IPS-18c (cell line): ENCODE data around the gene BCKDHA.
A peak's percentile ranks its signal among the peaks of the same experiment; 100 is the strongest.

ENCODE experiments used
- H3K4me3 ChIP-seq: 2 replicates; pipeline ENCODE4 v1.7.0; 2013; ENCODE audit warnings: low read depth, mild to moderate bottlenecking, low read length, moderate library complexity; ENCODE audit not compliant: insufficient read depth
- H3K9me3 ChIP-seq: one replicate; pipeline ENCODE4 v1.6.1; 2013; ENCODE audit warnings: mild to moderate bottlenecking, low read length, moderate library complexity; ENCODE audit not compliant: control insufficient read depth, insufficient read depth

BCKDHA gene

DNA sequence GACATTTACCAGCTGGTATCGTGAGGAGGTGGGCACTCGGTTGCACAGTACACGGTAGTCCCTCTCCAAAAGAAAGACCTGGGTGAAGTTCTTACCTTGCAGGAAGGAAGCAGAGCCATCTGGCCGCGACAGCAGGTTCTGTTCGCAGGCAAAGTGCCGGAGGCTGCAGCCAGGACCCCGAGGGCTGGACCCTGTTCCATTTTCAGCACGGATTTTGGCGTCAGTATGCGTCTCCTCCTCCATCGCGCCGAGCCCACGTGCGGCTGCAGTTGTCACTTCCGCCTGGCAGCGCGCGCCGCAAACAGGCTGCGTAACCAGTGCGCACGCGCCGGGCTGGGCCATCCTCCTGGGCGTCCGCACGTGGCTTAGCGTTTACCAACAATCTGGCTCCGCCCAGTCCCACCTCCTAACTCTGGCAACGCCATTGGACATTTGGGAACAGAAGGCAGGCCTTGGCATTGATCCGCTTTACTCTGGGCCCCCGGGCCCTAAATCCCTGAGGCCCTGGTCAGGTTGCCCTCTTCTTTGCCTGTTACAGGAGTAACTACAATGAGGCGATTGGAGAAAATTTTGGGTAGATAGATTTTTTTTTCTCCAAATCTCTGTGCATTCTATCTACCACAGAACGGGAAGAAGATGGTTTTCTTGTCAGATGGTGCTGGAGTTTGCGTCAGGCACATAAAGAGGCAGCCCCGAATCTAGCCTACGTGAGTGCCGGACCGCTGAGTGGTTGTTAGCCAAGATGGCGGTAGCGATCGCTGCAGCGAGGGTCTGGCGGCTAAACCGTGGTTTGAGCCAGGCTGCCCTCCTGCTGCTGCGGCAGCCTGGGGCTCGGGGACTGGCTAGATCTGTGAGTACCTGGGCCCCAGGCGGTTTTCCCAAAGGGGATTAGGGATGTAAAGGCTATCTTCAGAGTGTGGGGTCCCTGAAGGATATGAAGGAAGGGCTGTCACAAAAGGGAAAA lies at the start of gene BCKDHA, which contains the start of gene EXOSC5:
Gene BCKDHA, plus strand, starts transcription at position 733 of the 964 bp plus-strand sequence. Its CDS starts 10 bp downstream, at position 743.
Gene EXOSC5, minus strand, starts transcription at position 274 of the 964 bp plus-strand sequence. Its CDS starts 31 bp downstream, at position 243.
- peak within 1 kb of the TSS; percentile 100 for H3K4me3 ChIP-seq
- peaks cover 2% of the 10 kb centered on the region for H3K9me3 ChIP-seq

- no peaks in the 10 kb centered on the region for H3K9me3 ChIP-seq
- H3K4me3 ChIP-seq, result peak overlapping the region; percentile 78
Measured at GRCh38 chr19:41350735-41351338, 46.8 kb upstream of the BCKDHA start.

DNA sequence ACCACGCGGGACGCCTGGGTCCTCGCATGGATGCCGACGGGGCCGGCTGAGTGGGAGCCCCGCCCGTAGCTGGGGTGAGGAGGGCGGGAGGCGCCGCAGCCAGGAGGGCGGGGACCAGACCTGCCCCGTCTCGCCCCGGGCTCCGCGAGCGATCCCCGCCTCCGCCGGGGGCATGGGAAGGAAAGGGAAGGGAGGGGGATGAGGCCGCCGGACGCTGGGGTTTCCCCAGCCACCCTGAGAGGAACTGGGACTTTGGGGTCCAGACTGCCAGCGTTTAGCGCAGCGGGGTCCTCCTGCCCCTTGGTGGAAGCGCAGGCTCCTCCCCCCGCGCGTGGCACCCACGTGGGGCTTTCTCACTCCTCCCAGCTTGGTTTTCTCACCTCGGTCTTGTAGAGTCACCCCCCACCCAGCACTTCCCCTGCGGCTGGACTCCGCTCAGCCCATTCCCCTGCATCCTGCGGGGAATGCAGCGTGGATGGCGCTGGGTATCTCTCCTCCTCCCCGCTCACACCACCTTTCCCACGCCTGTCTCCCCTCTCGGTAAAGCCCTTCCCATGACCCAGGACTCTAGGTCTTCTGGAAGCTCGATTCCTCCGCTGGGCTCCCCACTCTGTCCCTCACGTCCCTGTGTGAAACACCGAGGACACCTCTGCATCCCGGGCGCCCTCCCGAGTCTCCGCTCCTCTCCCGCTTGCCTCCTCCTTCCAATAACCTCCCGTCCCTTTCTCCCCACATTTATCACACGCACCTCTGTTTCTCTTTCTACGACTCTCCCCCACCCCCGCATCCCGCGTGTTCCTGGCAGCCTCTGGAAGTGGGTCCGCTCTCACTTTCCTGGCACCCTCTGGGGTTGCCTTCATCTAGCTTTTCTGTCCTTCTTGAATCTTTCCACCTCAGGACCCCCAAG lies 46.0 kb upstream of the BCKDHA start:
- Histone ChIP-seq H3K9me3 (no peaks in the 10 kb centered on the region), H3K4me3 (peak overlapping the region; percentile 78)

- Histone ChIP-seq H3K9me3 (no peaks in the 10 kb centered on the region), H3K4me3 (peak overlapping the region; percentile 78)
Measured at GRCh38 chr19:41352279-41352608, 45.4 kb upstream of the BCKDHA start.

- Histone ChIP-seq H3K9me3 (no peaks in the 10 kb centered on the region), H3K4me3 (peak overlapping the region; percentile 78)
Measured at GRCh38 chr19:41352609-41353465, 44.8 kb upstream of the BCKDHA start.

- H3K4me3 ChIP-seq, result peak within 1 kb of the TSS; percentile 78
- no peaks in the 10 kb centered on the region for H3K9me3 ChIP-seq
Measured at GRCh38 chr19:41353466-41354342, 43.9 kb upstream of the BCKDHA start, which contains the start of gene TGFB1. Gene TGFB1 (minus strand): TSS chr19:41353922. CDS start chr19:41353044, 878 bp downstream.

GRCh38 chr19:41354343-41354953 lies 43.2 kb upstream of the BCKDHA start:
- no peaks in the 10 kb centered on the region for H3K9me3 ChIP-seq
- H3K4me3 ChIP-seq, result peak overlapping the region; percentile 78; the same call in 1 of the 2 replicates

GRCh38 chr19:41355035-41355434 lies 42.6 kb upstream of the BCKDHA start:
- no peak overlapping the region for H3K4me3 ChIP-seq
- no peaks in the 10 kb centered on the region for H3K9me3 ChIP-seq

DNA sequence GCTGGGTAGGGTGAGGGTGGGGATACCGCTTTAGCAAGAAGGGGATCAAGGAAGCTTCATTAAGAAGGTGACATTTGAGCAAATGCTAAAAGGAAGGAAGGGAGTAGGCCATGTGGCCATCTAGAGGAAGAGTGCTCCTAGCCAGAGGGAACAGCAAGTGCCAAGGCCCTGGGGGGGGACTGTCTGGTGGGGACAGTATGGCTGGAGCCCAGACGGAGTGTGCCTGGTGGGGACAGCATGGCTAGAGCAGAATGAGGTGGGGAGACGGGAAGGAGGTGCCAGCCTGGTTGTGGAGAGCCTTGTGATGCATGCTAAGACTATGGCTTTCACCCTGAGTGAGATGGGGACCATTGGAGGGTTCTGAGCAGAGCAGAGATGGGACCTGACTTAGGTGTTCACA lies 41.8 kb upstream of the BCKDHA start:
- Histone ChIP-seq H3K4me3 (no peak overlapping the region), H3K9me3 (no peaks in the 10 kb centered on the region)

DNA sequence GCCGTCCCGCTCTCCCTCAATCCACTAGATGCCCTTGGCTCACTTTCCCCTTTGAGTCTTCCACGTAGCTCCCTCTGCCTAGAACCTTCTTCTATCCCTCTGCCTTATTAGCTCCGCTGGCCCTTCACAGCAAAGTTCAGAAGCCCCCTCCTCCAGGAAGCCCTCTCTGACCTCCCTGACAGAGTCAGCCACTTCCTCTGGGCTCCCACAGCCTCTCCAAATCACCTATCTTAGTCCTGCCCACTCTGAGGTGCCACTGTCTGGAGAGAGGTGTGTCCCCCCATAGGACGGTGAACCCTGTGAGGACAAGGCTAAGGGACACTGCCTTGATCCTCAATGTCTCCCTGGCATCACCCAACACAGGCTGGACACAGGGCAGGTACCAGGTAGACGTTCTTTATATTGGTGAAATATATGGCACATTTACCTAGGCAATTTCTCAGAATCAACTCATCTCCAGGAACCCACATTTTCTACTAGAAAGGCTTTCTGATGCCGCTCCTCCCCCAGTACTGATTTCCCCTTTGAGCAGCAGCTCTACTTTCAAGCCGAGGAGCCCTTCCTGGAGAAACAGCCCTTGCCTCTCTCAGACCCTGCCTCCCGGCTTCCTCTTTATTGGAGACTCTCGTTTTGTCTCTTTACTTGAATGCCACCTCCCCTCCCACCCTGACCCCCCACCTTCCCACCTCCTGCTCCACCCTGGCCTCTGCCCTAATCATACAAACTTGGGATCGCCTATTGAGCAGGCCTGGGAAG lies 40.5 kb upstream of the BCKDHA start:
- no peak overlapping the region for H3K4me3 ChIP-seq
- H3K9me3 ChIP-seq, result no peaks in the 10 kb centered on the region

- Histone ChIP-seq H3K4me3 (no peak overlapping the region), H3K9me3 (no peaks in the 10 kb centered on the region)
Measured at GRCh38 chr19:41357746-41358145, 39.9 kb upstream of the BCKDHA start.

DNA sequence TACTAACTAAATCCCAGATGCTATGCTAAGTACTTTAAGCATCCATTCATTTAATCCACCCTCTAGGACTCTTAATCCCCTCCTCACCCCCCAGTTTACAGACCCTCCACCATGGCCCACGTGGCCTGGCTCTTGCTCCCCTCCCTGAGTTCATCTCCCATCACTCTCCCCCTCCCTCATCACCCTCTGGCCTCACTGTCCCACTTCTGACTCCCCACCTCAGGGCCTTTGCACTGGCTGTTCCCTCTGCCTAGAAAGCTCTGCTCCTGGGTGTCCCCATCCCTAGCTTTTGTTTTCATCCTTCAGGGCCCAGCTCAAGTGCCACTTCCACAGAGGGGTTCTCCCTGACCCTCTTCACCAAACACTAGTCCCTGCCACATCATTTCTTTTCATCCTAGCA lies 37.9 kb upstream of the BCKDHA start:
- Histone ChIP-seq H3K9me3 (no peaks in the 10 kb centered on the region), H3K4me3 (no peak overlapping the region)

DNA sequence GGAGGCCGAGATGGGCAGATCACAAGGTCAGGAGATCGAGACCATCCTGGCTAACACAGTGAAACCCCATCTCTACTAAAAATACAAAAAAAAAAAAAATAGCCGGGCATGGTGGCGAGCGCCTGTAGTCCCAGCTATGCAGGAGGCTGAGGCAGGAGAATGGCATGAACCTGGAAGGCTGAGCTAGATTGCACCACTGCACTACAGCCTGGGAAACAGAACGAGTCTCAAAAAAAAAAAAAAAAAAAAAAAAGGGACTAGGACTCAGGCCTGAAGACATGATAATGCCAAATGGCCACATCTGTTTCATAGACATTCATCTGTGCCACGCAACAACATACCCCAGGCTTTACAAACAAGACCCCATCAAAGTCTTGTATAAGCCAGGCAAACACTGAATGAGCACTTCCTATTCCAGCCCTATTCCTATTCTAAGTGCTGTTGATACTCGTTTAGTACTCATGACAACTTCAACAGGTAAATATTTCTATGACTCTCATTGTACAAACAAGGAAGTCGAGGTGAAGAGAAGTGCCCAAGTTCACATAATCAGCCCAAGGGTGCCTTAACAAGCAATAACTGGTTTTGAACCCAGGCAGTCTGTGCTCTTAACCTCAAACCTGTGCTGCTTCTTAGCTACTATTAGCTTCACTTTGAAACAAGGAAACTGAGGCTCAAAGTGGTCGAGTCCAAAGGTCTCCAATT lies 35.3 kb upstream of the BCKDHA start:
- Histone ChIP-seq H3K4me3 (no peak overlapping the region), H3K9me3 (no peaks in the 10 kb centered on the region)

DNA sequence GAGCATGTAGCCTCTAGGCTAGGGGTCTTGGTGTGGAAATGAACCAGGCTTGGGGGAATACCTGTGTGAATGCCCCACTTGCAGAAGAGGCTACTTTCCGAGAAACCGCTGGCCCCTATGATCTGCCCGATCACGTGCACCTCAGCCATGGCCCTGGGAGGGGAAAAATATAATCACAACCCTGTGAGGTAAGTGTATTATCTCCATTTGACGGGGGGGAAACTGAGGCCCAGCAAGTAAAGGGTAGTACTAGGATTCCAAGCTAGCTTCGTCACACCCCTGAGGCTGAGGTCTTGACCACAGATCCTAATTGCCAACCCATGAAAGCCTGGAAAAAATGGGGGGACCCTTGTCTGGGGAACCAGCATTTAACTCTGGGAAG lies 34.3 kb upstream of the BCKDHA start:
- no peaks in the 10 kb centered on the region for H3K9me3 ChIP-seq

More for the DNA sequence above, 34.3 kb upstream of the BCKDHA start:
- H3K4me3 ChIP-seq, result peak overlapping the region; percentile 88; the same call in 1 of the 2 replicates
